ENCODE measurements around the gene SLC22A1.

- TF ChIP-seq CTCF (IDR thresholded peaks at IDR 0.05; ENCODE audit: low read depth, low read length, missing input control) (no peak), GABPA (IDR thresholded peaks at IDR 0.05 in 1 of 2, conservative IDR thresholded peaks at IDR 0.05 in 1 of 2) (no peak), MAX (IDR thresholded peaks at IDR 0.05) (no peak), TAF1 (conservative IDR thresholded peaks at IDR 0.05) (no peak), YY1 (IDR thresholded peaks at IDR 0.05) (no peak), SP1 (IDR thresholded peaks at IDR 0.05) (no peak)
These were observed 32.1 kb upstream of the SLC22A1 start for GRCh38 chr6:160089534-160089897.
